Activated gamma-delta T cell treated with Interleukin-2 at 50 U/mL for 16 hours (primary cell): ENCODE data around the gene AP1G1.
"Not testable (repeated sequence)": the region's sequence is repeated elsewhere in the genome, so short reads cannot be mapped to it uniquely, and the experiment has no call there.

Experiments used
- DNase-seq: peaks from one replicate; pipeline ENCODE4 v3.0.0-alpha.2; 2020

The AP1G1 gene

DNA sequence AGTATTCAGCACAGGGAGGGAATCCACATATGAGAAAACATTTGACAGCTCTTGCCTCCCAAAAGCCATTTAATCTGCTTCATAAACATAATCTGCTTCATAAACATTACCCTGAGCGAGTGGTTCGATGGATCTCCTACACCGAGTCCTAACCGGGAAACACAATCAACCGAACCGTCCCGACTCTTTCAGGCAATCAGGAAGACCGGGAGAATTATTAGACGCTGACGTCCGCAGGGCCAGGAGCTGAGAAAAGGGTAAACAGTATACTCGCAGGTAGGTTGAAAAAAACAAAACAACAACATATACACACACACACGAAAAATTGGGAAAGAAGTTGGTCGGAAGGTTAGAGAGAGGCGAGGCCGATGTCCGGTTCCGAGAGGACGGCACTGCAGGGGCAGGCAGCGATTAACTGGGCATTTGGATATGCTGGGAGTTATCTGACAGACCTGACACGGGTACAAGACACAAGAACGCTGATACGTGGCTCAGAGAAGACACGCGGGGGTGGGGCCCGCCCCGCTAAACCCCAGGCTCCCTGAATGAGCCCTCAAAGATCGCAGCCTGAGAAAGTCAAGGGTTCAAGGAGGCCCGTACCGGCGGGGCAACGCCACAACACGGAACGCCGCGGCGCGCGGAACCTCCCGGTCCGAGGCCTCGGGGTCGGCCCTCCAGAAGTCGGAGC is 585 bp downstream of the AP1G1 start:
- DNase-seq: no peak

DNA sequence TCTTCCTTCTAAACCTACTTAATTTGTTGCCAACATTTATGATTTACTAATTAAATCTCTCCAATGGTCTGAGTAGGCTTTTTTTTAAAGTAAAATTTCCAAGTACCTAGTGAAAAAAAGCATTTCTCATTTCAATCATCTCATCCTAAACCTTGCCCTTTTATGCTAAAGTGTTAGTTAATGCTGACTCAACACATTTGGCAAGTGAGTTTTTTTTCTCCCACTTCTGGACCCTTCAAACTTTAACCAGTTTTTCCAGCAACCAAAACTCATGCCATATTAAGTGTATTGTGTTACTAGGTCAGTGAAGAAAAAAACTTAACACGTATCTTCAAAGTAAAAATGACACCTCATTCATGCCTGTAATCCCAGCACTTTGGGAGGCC is 5.3 kb downstream of the AP1G1 start:
- no peak for DNase-seq

DNA sequence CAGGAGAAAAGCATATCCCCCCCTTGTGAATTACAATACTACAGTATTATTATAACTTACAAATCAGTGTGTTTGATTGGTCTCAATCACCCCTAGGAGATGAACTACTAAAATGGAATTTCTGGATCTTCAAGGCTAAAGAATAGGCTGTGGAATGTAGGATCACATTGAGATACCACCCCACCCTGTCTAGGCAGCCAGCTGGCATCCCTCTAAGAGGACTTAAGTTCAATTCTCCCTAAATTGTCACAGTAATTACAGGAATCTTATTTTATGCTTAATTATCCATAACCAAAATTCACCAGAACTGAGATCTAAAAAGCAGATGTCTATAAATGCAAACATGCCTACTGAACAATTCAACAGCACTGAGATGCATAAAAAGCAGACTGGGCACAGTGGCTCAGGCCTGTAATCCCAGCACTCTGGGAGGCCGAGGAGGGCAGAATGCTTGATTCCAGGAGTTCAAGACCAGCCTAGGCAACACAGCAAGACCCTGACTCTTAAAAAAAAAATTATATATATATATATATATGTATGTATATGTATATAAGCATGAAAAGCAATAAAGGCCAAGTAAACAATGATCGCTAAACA is 12.0 kb downstream of the AP1G1 start:
- DNase-seq: no peak

DNA sequence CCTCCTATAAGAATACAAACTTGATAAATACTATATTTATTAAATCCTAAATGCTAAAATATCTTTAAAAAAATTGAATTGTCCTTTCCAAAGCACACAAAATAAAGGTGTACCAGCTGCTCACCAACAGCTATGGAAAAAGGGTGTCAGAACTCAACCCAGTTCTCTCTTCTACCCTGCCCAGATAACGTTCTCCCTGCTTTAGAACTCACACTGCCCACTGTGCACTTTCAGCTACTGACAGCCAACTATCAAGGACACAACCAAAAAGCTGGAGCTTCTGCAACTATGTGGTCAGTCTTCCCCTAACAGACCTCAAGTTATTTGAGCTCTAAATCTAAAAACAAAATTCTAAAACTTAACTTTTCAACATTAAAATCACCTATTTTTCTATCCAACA is 13.7 kb downstream of the AP1G1 start:
- no peak for DNase-seq

DNA sequence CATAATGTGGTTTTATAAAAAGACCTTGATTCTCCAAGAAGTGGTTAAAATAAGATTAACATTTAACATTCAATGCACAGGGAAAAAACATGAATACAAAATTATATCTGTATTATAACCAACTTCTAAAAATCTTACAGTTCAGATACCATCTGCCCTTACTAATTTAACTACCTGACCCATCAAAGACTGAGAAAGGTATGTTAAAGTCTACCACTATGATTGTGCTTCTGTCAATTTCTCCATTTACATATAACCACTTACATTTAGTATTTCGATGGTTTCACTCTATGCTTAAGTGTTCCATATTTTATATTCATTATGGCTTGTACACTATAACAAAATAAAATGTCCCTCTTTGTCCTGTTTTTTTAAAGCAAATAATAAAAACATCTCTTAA is 14.6 kb downstream of the AP1G1 start:
- no peak for DNase-seq

DNA sequence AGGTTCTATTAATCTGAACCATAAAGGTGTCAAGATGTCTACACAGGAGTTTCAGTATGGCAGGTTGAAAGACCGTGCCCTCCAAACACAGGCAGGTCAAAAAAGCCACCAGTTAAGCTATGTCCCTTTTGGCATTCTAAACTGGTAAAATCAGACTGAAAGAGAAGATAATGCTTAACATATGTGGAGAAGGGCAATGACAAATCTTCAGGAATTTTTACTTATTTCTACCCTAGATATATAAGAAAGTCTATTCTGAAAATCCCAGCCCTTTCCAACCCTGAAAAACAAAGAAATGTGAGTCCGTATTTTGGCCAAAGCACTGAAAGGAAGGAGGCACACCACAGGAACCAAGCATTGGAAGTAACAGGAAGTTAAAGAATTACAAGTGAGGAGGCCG is 16.5 kb downstream of the AP1G1 start:
- DNase-seq: no peak

DNA sequence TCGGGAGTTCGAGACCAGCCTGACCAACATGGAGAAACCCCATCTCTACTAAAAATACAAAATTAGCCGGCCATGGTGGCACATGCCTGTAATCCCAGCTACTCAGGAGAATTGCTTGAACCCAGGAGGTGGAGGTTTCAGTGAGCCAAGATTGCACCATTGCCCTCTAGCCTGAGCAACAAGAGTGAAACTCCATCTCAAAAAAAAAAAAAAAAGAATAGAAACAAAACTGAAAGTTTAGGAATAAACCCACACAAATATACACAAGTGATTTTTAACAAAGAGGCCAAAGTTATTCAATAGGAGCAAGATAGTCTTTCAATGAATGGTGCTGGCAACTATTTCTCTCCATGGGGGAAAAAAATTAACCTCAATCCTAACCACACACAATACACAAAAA is 18.3 kb downstream of the AP1G1 start:
- not testable (repeated sequence) for DNase-seq

DNA sequence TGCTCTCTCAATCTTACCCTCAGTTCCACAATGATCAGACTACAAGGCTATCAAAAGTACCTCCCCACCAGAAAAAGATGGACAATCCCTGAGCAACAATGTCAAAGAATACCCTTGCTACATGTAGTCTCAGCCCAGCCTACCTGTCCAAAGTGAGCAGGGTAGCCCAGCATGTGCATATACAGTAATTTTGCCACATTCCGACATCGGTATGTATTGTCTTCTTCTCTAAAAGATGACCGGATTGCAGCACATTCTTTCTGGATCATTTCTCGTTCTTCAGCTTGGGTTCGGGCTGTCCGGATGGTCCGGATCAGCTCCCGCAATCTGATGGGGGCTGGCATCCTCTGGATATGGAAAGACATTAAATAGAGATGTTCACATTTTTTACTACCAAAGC is 19.5 kb downstream of the AP1G1 start:
- DNase-seq: no peak

DNA sequence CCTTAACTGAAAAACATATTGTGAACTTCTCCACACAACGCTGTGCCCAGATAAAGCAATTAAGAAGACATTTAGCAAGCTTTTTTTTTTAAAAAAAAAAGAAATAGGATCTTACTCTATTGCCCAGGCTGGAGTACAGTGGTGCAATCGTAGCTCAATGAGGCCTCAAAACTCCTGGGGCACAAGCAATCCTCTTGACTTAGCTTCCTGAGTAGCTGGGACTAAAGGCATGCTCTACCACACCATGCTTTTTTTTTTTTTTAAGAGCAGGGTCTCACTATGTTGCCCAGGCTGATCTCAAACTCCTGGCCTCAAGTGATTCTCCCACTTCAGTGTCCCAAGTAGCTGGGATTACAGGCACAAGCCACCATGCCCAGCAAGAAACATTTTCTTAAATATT is 20.1 kb downstream of the AP1G1 start:
- DNase-seq: no peak

DNA sequence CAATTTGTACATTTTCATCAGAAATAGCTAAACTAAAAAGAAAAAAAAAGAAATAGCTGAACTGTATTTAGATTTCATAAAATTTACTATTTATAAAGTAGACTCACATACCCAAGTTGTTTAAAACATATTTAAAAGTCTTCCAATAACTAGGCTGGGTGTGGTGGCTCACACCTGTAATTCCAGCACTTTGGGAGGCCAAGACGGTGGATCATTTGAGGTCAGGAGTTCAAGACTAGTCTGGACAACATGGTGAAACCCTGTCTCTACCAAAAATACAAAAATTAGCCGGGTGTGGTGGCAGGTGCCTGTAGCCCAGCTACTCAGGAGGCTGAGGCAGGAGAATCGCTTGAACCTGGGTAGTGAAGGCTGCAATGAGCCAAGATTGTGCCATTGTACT is 23.5 kb downstream of the AP1G1 start:
- DNase-seq: not testable (repeated sequence)

DNA sequence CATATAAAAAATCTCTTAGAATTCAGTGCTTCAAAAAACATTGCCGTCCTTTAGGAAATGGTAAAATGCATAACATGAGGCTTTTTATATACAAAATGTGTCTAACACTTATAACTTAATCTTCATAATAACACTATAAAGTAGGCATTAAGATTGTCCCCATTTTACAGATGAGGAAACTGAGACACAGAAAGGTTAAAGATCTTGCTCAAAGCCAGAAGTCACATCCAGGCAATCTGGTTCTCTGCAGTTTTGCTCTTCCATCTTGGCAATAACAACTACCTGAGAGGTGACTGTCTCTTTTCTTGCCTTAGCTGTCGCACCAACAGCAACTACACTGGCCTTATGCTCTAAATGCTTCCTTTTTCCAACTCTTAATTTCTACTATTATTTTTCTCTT is 24.5 kb downstream of the AP1G1 start:
- DNase-seq: no peak

DNA sequence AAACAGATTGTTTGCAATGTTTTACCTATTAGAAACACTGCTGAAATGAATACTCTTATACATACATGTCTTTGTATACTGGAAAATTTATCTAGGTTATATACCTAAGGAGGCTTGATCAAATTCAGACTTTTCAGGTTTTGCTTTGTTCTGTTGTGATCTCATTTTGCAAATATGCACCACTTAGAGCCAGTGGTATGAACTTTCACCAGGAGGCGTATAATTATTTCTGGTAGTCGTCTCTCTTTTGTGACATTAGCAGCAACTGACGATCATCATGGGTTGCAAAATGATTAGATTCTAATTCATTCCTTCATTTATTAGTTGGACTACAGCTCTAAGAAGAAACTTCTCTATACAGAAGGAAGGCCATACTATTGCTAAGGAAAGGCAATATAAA is 26.9 kb downstream of the AP1G1 start:
- DNase-seq: no peak

DNA sequence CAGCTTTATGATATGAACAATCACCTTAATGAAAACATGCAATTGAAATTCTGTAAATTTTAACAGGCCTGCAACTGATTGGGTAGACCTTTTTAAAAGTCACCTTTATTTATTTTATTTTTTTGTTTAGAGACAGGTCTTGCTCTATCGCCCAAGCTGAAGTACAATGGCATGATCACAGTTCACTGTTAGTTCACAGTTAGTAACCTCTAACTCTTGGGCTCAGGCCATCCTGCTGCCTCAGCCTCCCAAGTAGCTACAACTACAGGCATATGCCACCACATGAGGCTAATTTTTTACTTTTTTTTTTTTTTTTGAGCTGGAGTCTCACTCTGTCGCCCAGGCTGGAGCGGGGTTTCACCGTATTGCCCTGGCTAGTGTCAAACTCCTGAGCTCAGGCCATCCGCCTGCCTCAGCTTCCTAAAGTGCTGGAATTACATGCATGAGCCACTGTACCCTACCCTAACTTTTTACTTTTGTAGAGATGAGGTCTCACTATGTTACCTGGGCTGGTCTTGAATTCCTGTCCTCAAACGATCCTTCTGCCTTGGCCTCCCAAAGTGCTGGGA is 28.0 kb downstream of the AP1G1 start:
- DNase-seq: no peak

DNA sequence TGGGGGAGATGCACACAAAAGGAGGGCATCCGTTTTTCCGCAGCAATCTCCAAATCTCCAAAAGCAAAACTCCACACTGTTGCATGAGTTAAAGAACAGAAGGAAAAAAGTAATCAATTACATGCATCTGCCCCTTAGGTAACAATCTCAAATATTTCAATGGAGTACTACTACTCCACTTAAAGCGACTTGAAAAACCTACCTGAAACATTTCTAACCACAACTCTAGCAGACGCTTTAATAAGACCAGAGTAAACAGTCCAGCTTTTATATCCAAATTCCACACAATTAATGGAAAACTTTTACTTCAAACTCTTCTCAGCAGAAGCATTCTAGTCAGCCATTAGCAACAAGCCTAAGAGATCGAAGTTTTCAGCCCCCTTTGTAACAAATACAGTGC is 29.9 kb downstream of the AP1G1 start:
- no peak for DNase-seq

DNA sequence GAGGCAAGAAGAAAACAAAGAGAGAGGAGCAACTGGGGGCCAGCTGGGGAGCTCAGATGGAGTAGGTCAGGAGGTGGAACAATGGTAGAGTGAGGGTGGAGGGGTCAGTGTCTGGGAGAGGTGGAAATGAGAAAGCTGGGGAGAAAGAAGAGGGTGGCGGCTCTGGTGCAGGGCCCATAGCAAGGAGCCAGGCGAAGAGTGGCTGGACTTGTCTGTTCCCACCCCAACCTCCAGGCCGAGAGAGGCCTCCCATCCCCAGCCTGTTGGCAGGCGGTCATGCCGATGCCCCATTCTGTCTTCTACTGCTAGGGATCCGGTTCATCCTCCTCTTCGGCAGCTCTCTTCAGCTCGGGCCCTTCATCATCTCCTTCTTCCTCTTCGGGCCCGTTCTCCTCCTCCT is 31.3 kb downstream of the AP1G1 start:
- DNase-seq: no peak

DNA sequence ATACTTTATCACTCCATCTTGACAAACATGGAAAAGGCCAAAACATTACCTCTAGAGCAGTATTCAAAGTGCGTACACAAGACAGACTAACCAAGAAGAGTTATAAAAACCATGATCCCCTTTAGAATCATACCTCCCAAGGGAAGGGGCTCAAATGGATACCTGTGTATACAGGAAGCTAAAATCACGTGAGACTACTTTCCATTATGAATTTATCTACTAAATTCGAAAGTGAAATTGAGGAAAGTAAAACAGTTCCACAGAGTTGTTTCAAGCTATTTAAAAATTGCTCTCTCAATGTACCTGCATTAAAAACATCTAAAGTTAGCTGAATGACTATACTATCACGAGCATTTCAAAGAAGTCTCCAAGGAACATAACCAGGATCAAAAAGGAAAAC is 32.7 kb downstream of the AP1G1 start:
- DNase-seq: no peak

DNA sequence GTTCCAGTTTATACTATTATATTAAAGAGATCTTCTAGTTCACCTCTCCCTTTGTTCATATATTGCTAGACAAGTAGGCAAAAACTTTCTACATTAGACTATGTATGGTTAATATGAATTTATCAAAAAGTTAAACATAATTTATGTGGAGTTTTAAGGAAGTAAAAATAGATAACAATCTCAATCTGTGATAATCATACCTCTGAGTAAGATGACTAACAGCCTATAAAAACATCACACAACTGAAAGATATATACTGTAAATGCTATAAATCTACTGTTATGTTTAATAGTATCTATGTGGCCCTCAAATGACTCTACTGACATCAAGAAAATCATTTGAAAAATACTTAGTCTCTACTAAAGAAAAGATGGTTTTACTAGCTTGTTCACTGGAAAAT is 37.1 kb downstream of the AP1G1 start:
- no peak for DNase-seq

DNA sequence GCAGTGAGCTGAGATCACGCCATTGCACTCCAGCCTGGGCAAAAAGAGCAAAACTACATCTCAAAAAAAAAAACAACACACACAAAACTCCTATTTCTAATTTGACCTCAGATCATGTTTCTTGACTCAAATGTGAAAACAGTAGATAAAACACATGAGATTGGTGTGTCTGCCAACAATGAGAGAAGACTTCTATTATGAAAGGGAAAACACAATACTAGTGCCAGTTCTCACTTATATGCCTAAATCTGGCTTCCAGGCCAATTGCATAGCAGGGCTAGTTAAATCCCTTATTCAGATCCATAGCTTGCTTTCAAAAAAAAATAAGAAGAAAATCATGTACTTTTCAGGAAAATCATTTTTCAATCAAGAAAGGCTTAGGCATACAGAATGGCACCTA is 39.4 kb downstream of the AP1G1 start:
- DNase-seq: no peak

DNA sequence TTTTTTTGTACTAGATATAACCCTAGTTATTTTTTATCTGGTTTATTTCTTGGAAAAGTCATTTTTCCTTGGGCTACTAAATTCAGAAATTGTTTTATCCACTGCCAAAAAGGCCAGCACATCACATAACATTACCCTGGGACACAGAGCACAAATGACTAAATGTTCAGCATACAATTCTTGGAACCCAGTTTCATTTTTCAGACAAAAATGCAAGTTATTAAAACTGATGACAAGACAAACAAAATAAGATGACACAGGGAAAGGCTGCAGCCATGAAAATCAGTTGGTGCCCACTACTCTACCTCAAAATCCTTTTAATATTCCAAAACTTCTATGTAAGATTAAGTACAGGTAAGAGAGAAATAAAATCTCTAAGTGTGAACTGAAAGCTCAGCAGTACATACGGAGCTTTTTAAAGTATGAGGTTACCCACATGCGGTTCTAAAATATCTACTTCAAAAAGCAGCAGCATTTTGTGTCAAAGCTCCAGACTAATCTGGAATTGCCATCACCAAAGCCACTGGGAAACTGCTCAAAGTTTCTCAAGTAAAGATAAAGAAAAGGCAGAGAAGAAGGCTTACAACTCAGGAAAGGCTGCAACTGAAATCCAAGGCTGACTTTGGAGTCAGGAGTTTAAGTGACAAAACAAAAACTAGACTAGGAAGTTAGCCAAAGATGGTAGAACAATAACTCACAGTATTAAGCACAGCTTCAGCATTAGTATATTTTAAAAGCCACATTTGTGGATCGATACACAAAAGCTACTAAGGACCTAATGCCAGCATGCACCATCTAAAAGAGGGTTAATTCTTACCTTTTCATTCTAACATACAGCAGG is 41.4 kb downstream of the AP1G1 start:
- no peak for DNase-seq

DNA sequence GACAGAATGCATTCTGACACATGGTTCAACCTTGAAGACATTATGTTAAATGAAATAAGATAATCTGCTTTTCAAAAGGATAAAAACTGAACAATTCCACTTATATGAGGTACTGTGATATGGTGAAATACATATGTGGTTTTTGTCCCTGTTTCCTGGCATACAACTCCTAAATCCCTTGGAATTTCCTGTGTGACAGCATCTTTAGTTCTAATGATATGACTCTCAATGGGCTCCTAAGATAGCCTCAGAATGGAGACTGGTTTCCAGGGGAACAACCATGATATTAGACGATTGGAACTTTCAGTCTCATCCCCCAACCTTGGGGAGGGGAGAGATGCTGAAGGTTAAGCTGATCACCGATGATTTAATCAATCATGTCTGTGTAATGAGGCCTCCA is 46.4 kb downstream of the AP1G1 start:
- no peak for DNase-seq

DNA sequence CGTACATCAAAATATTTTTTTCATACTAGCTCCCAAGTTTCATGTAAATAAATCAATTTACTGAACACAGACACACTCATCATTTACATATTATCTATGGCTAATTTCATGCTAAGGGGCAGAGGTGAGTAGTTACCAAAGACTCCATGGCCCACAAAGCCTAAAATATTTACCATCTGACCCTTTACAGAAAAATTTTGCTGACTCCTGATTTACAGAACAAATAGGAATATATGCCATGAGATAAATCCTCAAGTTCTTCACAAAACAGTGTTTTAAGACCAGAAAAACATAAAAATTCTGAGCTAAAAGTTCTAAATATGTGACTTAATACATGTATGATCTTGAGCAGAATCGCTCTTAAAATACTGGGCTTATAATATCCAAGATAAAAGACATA is 47.5 kb downstream of the AP1G1 start:
- no peak for DNase-seq

DNA sequence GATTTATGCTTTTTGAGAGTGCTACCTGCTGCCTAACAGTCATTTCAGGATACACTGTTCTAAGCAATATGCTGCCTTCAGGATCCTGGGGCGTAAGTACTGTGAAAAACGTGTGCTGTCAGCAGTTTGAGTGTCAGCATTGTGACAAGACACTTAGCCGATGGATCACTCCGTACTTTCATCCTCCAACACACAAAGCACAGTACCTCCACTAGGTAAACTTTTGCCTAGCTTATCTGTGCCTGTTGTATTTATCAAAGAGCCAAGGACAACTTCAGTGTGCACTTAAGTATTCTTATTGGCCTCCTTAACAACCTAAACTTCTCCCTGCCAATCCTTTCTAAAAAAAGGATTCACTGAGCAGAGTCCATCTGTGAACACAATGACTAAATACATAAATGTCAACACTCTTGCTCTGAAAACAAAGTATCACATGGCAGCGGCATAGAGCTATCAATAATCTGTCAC is 50.3 kb downstream of the AP1G1 start:
- no peak for DNase-seq

DNA sequence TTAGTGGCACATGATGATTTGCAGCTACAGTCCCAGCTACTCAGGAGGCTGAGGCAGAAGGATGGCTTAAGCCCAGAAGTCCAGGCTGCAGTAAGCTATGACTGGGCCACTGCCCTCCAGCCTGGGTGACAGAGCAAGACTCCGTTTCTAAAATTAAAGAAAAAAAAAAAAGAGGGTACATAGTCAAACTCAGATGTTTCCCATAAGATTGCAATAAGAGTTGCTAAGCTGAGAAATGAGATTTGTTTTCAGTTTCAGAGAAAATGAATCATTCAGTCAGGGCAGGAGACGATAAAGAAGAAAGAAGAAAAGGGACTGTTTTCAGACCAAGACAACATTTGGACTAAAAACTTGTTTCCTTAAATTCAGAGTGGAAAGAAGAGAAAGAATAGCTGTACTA is 54.0 kb downstream of the AP1G1 start:
- no peak for DNase-seq

DNA sequence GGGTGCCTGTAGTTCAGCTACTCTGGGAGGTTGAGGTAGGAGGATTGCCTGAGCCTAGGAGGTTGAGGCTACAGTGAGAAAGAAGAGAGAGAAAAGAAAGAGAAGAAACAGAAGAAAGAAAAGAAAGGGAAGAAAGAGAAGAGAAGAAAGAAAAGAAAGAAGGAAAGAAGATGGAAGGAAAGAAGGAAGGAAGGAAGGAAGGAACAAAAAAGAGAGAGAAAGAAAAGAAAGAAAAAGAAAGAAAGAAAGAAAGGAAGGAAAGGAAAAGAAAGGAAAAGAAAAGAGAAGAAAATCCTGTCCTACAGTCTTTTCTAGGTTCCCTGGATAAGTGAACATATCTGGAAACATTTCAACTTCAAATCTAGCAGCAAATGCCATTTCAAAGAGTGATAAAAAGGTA is 54.5 kb downstream of the AP1G1 start:
- no peak for DNase-seq
